Mesenchymal stem cell (in vitro differentiated cells and primary cell): ENCODE results near the gene SEMA3B.

ENCODE experiments used
- DNase-seq: peaks from one replicate; pipeline ENCODE4 v3.0.0-alpha.2; 2013
- H2AFZ ChIP-seq: one replicate; pipeline ENCODE4 v1.6.1; 2013; ENCODE audit warnings: low read depth, mild to moderate bottlenecking, control low read depth, inconsistent platforms, low read length, moderate library complexity
- H2AK5ac ChIP-seq: 2 replicates; pipeline ENCODE4 v1.6.1; 2013; ENCODE audit warnings: low read length, moderate library complexity, mild to moderate bottlenecking, inconsistent platforms; ENCODE audit not compliant: severe bottlenecking
- H2BK120ac ChIP-seq: one replicate; pipeline ENCODE4 v1.6.1; 2013; ENCODE audit warnings: low read depth, mild to moderate bottlenecking, inconsistent platforms, low read length, moderate library complexity
- H2BK12ac ChIP-seq, 2 experiments: one replicate each; pipeline ENCODE4 v1.6.1; 2013; ENCODE audit warnings: inconsistent platforms in 2 of 2, low read length in 2 of 2, mild to moderate bottlenecking in 2 of 2, moderate library complexity in 2 of 2, control low read depth in 1 of 2
- H2BK15ac ChIP-seq: one replicate; pipeline ENCODE4 v1.6.1; 2013; ENCODE audit warnings: mild to moderate bottlenecking, low read depth, inconsistent platforms; ENCODE audit not compliant: poor library complexity, severe bottlenecking
- H2BK5ac ChIP-seq: 2 replicates; pipeline ENCODE4 v1.6.1; 2013; ENCODE audit warnings: low read depth, mild to moderate bottlenecking, low read length, control low read depth, inconsistent platforms; ENCODE audit not compliant: poor library complexity, severe bottlenecking
- H3K14ac ChIP-seq, 2 experiments: one replicate each; pipeline ENCODE4 v1.6.1; 2013; ENCODE audit warnings: inconsistent platforms in 2 of 2, low read length in 2 of 2, control low read depth in 1 of 2, mild to moderate bottlenecking in 1 of 2, moderate library complexity in 1 of 2
- H3K18ac ChIP-seq, 2 experiments: one replicate each; pipeline ENCODE4 v1.6.1; 2013; ENCODE audit warnings: inconsistent platforms in 2 of 2, low read length in 2 of 2, control low read depth in 1 of 2, low read depth in 1 of 2, mild to moderate bottlenecking in 1 of 2
- H3K23ac ChIP-seq, 2 experiments: one replicate each; pipeline ENCODE4 v1.6.1; 2013; ENCODE audit warnings: inconsistent platforms in 2 of 2, low read length in 2 of 2, mild to moderate bottlenecking in 2 of 2, moderate library complexity in 2 of 2, control low read depth in 1 of 2
- H3K27ac ChIP-seq: 2 replicates; pipeline ENCODE4 v1.5.1; 2013; ENCODE audit warnings: mild to moderate bottlenecking, moderate library complexity, low read length, control low read depth, inconsistent platforms; ENCODE audit not compliant: poor library complexity, severe bottlenecking
- H3K27me3 ChIP-seq, 2 experiments: 2 replicates each; pipeline versions ENCODE4 v1.6.1 to v1.7.0; 2013; ENCODE audit warnings: low read length in 2 of 2, mild to moderate bottlenecking in 2 of 2, moderate library complexity in 2 of 2, control low read depth in 1 of 2, inconsistent platforms in 1 of 2; ENCODE audit not compliant: control insufficient read depth in 1 of 2, insufficient read depth in 1 of 2
- H3K36me3 ChIP-seq, 2 experiments: 2 replicates each; pipeline versions ENCODE4 v1.6.1 to v1.7.0; 2013; ENCODE audit warnings: low read length in 2 of 2, control low read depth in 1 of 2, inconsistent platforms in 1 of 2, low read depth in 1 of 2, mild to moderate bottlenecking in 1 of 2; ENCODE audit not compliant: insufficient read depth in 2 of 2, control insufficient read depth in 1 of 2
- H3K4ac ChIP-seq, 2 experiments: one replicate each; pipeline ENCODE4 v1.6.1; 2013; ENCODE audit warnings: inconsistent platforms in 2 of 2, low read length in 2 of 2, mild to moderate bottlenecking in 2 of 2, moderate library complexity in 2 of 2, control low read depth in 1 of 2, low read depth in 1 of 2
- H3K4me1 ChIP-seq: 2 replicates; pipeline ENCODE4 v1.6.1; 2013; ENCODE audit warnings: low read depth, low read length, control low read depth; ENCODE audit not compliant: control insufficient read depth, insufficient read depth
- H3K4me2 ChIP-seq: 2 replicates; pipeline ENCODE4 v1.6.1; 2013; ENCODE audit warnings: low read length, mild to moderate bottlenecking, inconsistent platforms; ENCODE audit not compliant: poor library complexity, severe bottlenecking
- H3K4me3 ChIP-seq, 2 experiments: 2 replicates each; pipeline versions ENCODE4 v1.5.1 to v1.7.0; 2013; ENCODE audit warnings: low read length in 2 of 2, mild to moderate bottlenecking in 2 of 2, control low read depth in 1 of 2, low read depth in 1 of 2; ENCODE audit not compliant: insufficient read depth in 1 of 2
- H3K79me1 ChIP-seq: replicated peaks from 2 replicates; pipeline ENCODE4 v1.6.1; 2013; ENCODE audit warnings: mild to moderate bottlenecking, control low read depth, low read length, inconsistent platforms; ENCODE audit not compliant: poor library complexity, severe bottlenecking
- H3K9ac ChIP-seq: 2 replicates; pipeline ENCODE4 v1.7.0; 2013; ENCODE audit warnings: mild to moderate bottlenecking, low read length, moderate library complexity
- H3K9me3 ChIP-seq: 2 replicates; pipeline ENCODE4 v1.7.0; 2013; ENCODE audit warnings: mild to moderate bottlenecking, low read length; ENCODE audit not compliant: control insufficient read depth
- H4K8ac ChIP-seq: one replicate; pipeline ENCODE4 v1.6.1; 2013; ENCODE audit warnings: inconsistent platforms, mild to moderate bottlenecking, low read length, moderate library complexity
- H4K91ac ChIP-seq: one replicate; pipeline ENCODE4 v1.6.1; 2013; ENCODE audit warnings: mild to moderate bottlenecking, low read length, inconsistent platforms
- WGBS: methylation state at CpG from one replicate; pipeline ENCODE4 v1.1.7; 2013; ENCODE audit warnings: mixed read lengths; 5-methylcytosine and 5-hydroxymethylcytosine counted together

SEMA3B gene

GRCh38 chr3:50314342-50314741 is 45.4 kb downstream of the SEMA3B start:
- no peak overlapping the region for H2BK5ac ChIP-seq

GRCh38 chr3:50314816-50315215 is 45.9 kb downstream of the SEMA3B start:
- H3K36me3 ChIP-seq: peaks cover 44 to 48% of the 10 kb centered on the region in 2 experiments
- H3K4me3 ChIP-seq: no peak overlapping the region
- no peaks in the 10 kb centered on the region for H3K27me3 ChIP-seq
- H3K4me1 ChIP-seq: peaks cover 36% of the 10 kb centered on the region
- no peak overlapping the region for H2BK5ac ChIP-seq
- H3K4ac ChIP-seq: no peak overlapping the region
- H2AK5ac ChIP-seq: no peak overlapping the region
- H2BK15ac ChIP-seq: no peak overlapping the region
- no peak overlapping the region for H3K14ac ChIP-seq
- no peak overlapping the region for H3K4me2 ChIP-seq
- peaks cover 41% of the 10 kb centered on the region for H3K79me1 ChIP-seq
- H3K9me3 ChIP-seq: no peaks in the 10 kb centered on the region
- DNase-seq: no peak
- H2BK120ac ChIP-seq: no peak overlapping the region
- H3K23ac ChIP-seq: no peak overlapping the region
- no peak overlapping the region for H2BK12ac ChIP-seq
- no peak overlapping the region for H3K9ac ChIP-seq
- no peak overlapping the region for H4K8ac ChIP-seq
- no peak overlapping the region for H2AFZ ChIP-seq
- no peak overlapping the region for H3K27ac ChIP-seq
- H4K91ac ChIP-seq: no peak overlapping the region
- 100% methylated on average over 4 of the region's 4 CpGs for WGBS
- no peak overlapping the region for H3K18ac ChIP-seq

More at GRCh38 chr3:50314342-50314741, 45.4 kb downstream of the SEMA3B start:
- no peaks in the 10 kb centered on the region for H3K27me3 ChIP-seq
- 96% methylated on average over 3 of the region's 3 CpGs for WGBS
- no peak overlapping the region for H2BK120ac ChIP-seq
- no peak overlapping the region for H3K9ac ChIP-seq
- no peak for DNase-seq
- no peak overlapping the region for H3K18ac ChIP-seq
- H4K8ac ChIP-seq: no peak overlapping the region
- H2BK15ac ChIP-seq: no peak overlapping the region
- no peak overlapping the region for H3K4me2 ChIP-seq
- H3K36me3 ChIP-seq: peaks cover 43 to 44% of the 10 kb centered on the region in 2 experiments
- no peak overlapping the region for H2BK12ac ChIP-seq
- H4K91ac ChIP-seq: no peak overlapping the region
- no peak overlapping the region for H2AFZ ChIP-seq
- H3K4me1 ChIP-seq: peaks cover 31% of the 10 kb centered on the region
- H2AK5ac ChIP-seq: peak overlapping the region; percentile 41
- H3K14ac ChIP-seq: no peak overlapping the region
- H3K4me3 ChIP-seq: no peak overlapping the region
- no peak overlapping the region for H3K23ac ChIP-seq
- peaks cover 36% of the 10 kb centered on the region for H3K79me1 ChIP-seq
- peaks cover 2% of the 10 kb centered on the region for H3K9me3 ChIP-seq
- no peak overlapping the region for H3K27ac ChIP-seq
- H3K4ac ChIP-seq: no peak overlapping the region

- no peak overlapping the region for H3K4me2 ChIP-seq
- no peak overlapping the region for H3K4ac ChIP-seq
- H3K14ac ChIP-seq: no peak overlapping the region
- H2AFZ ChIP-seq: no peak overlapping the region
- H3K4me3 ChIP-seq: no peak overlapping the region
- peaks cover 43% of the 10 kb centered on the region for H3K4me1 ChIP-seq
- peaks cover 47 to 53% of the 10 kb centered on the region in 2 experiments for H3K36me3 ChIP-seq
- H4K8ac ChIP-seq: no peak overlapping the region
- no peak overlapping the region for H4K91ac ChIP-seq
- no peak overlapping the region for H2AK5ac ChIP-seq
- H3K9ac ChIP-seq: peak overlapping the region; percentile 26
- H2BK15ac ChIP-seq: no peak overlapping the region
- H2BK5ac ChIP-seq: no peak overlapping the region
- no peak overlapping the region for H2BK120ac ChIP-seq
- no peaks in the 10 kb centered on the region for H3K27me3 ChIP-seq
- no peak overlapping the region for H3K23ac ChIP-seq
- DNase-seq: no peak
- no peaks in the 10 kb centered on the region for H3K9me3 ChIP-seq
- peak overlapping the region; percentile 4 for H3K27ac ChIP-seq
- H3K79me1 ChIP-seq: peaks cover 41% of the 10 kb centered on the region
- WGBS: 73% methylated on average over 6 of the region's 9 CpGs
- H3K18ac ChIP-seq: no peak overlapping the region
- no peak overlapping the region for H2BK12ac ChIP-seq
These were observed 47.8 kb downstream of the SEMA3B start for GRCh38 chr3:50316657-50317242.

GRCh38 chr3:50317300-50317699 is 48.4 kb downstream of the SEMA3B start:
- Histone ChIP-seq H3K27ac (peak overlapping the region; percentile 4), H2BK15ac (no peak overlapping the region), H3K79me1 (peaks cover 44% of the 10 kb centered on the region), H3K4me2 (no peak overlapping the region), H3K9me3 (no peaks in the 10 kb centered on the region), H3K23ac (no peak overlapping the region), H4K8ac (no peak overlapping the region), H2BK120ac (no peak overlapping the region), H3K9ac (peak overlapping the region; percentile 26), H3K36me3 (peaks cover 47 to 53% of the 10 kb centered on the region in 2 experiments), H3K27me3 (no peaks in the 10 kb centered on the region), H3K14ac (no peak overlapping the region), H4K91ac (no peak overlapping the region), H3K4me1 (peaks cover 49% of the 10 kb centered on the region), H2AK5ac (peak overlapping the region; percentile 17), H3K4me3 (no peak overlapping the region), H2BK5ac (no peak overlapping the region), H2BK12ac (no peak overlapping the region), H3K4ac (no peak overlapping the region), H2AFZ (no peak overlapping the region), H3K18ac (no peak overlapping the region)
- DNase-seq: no peak
- WGBS: 88% methylated on average over 5 of the region's 6 CpGs
